ENCODE results near the gene TET2.

DNA sequence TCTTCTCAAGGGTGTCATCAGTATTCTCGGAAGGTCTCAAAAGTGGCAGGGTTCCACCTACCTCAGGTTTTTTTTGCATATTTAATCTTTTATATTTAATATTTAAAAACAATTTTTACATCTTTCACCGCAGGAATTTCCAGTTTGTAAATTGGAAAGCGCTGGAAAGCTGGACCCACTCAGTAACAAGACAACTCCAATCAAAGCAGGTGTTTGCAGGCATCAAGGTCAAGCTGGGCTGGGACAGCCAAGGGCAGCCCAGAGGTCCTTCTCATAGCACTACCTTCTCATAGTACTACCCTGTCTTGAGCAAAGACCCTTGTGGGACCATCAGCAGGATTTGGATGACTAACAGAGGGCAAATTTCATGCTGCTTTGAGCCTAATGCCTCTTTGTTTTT lies 160.1 kb downstream of the TET2 start:
- TF ChIP-seq, protein P1, sequence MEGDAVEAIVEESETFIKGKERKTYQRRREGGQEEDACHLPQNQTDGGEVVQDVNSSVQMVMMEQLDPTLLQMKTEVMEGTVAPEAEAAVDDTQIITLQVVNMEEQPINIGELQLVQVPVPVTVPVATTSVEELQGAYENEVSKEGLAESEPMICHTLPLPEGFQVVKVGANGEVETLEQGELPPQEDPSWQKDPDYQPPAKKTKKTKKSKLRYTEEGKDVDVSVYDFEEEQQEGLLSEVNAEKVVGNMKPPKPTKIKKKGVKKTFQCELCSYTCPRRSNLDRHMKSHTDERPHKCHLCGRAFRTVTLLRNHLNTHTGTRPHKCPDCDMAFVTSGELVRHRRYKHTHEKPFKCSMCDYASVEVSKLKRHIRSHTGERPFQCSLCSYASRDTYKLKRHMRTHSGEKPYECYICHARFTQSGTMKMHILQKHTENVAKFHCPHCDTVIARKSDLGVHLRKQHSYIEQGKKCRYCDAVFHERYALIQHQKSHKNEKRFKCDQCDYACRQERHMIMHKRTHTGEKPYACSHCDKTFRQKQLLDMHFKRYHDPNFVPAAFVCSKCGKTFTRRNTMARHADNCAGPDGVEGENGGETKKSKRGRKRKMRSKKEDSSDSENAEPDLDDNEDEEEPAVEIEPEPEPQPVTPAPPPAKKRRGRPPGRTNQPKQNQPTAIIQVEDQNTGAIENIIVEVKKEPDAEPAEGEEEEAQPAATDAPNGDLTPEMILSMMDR (conservative IDR thresholded peaks at IDR 0.05), result no peak
- TF ChIP-seq ZFX (IDR thresholded peaks at IDR 0.05), result no peak

Data from C4-2B (cell line).